Measurements from ENCODE around the gene MICU2.

- TF ChIP-seq, protein P1, sequence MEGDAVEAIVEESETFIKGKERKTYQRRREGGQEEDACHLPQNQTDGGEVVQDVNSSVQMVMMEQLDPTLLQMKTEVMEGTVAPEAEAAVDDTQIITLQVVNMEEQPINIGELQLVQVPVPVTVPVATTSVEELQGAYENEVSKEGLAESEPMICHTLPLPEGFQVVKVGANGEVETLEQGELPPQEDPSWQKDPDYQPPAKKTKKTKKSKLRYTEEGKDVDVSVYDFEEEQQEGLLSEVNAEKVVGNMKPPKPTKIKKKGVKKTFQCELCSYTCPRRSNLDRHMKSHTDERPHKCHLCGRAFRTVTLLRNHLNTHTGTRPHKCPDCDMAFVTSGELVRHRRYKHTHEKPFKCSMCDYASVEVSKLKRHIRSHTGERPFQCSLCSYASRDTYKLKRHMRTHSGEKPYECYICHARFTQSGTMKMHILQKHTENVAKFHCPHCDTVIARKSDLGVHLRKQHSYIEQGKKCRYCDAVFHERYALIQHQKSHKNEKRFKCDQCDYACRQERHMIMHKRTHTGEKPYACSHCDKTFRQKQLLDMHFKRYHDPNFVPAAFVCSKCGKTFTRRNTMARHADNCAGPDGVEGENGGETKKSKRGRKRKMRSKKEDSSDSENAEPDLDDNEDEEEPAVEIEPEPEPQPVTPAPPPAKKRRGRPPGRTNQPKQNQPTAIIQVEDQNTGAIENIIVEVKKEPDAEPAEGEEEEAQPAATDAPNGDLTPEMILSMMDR (IDR thresholded peaks at IDR 0.05): no peak
- no peak for TF ChIP-seq POLR2A (IDR thresholded peaks at IDR 0.05)
These were observed 122.6 kb downstream of the MICU2 start for GRCh38 chr13:21481359-21481758.
